HepG2 (cell line): ENCODE results near the gene ZNF853. TPM values are rescaled to one million over a fixed set of nuclear protein-coding genes. Genes with fewer than 3 reads are reported as not detected.
A peak's percentile ranks its signal among the peaks of the same experiment; 100 is the strongest.

Source experiments
- ARHGAP35 ChIP-seq: sonication (generic); formaldehyde crosslinking; IDR thresholded peaks from 2 replicates; pipeline ENCODE4 v1.9.0; 2022; ENCODE audit warnings: mild to moderate bottlenecking, inconsistent platforms, moderate library complexity, missing genetic modification reagents, borderline replicate concordance
- EEA1 ChIP-seq: sonication (generic); formaldehyde crosslinking; IDR thresholded peaks from 2 replicates; pipeline ENCODE4 v1.5.1; 2020; ENCODE audit warnings: mild to moderate bottlenecking, missing genetic modification reagents, borderline replicate concordance
- IKZF1 ChIP-seq: fragments of 450-650 bp; IDR thresholded peaks from 2 replicates; pipeline ENCODE4 v1.7.1; 2016
- ONECUT2 ChIP-seq: sonication (generic); formaldehyde crosslinking; IDR thresholded peaks from 2 replicates; pipeline ENCODE4 v1.4.0; 2020; ENCODE audit warnings: missing genetic modification reagents
- RFX1 ChIP-seq: fragments of 450-650 bp; IDR thresholded peaks from 2 replicates; pipeline ENCODE4 v1.6.1; 2017
- SOX6 ChIP-seq, 2 experiments: fragments of 450-650 bp in 1 of 2; sonication (generic) in 1 of 2; formaldehyde crosslinking in 1 of 2; IDR thresholded peaks; 2 replicates each; pipeline versions ENCODE4 v1.4.0 to v1.6.1; 2017 to 2020; ENCODE audit warnings: antibody characterized with exemption in 1 of 2, mild to moderate bottlenecking in 1 of 2, missing genetic modification reagents in 1 of 2
- ZNF558 ChIP-seq: sonication (generic); formaldehyde crosslinking; IDR thresholded peaks from 2 replicates; pipeline ENCODE4 v1.9.0; 2022; ENCODE audit warnings: mild to moderate bottlenecking, missing genetic modification reagents, borderline replicate concordance
- ZNF567 ChIP-seq: sonication (generic); formaldehyde crosslinking; IDR thresholded peaks from 2 replicates; pipeline ENCODE4 v1.8.1; 2023; ENCODE audit warnings: mild to moderate bottlenecking, missing genetic modification reagents, borderline replicate concordance
- ZNF615 ChIP-seq: sonication (generic); formaldehyde crosslinking; IDR thresholded peaks from 2 replicates; pipeline ENCODE4 v1.5.0; 2020; ENCODE audit warnings: mild to moderate bottlenecking, missing genetic modification reagents, borderline replicate concordance
- polyA plus RNA-seq, 8 experiments: library from polyadenylated mRNA; depleted of rRNA in 3 of 8; stranded (reverse) in 7 of 8; unstranded in 1 of 8; fragments of >200 nt; fragmentation: Illumina TruSeq in 4 of 8; extraction: Trizol in 4 of 8; gene quantifications; 2 replicates each; pipeline versions ENCODE4 v1.2.1 to v1.2.3, GENCODE V29; 2011 to 2016; ENCODE audit warnings: low read depth in 4 of 8, missing spikeins in 1 of 8, mixed read lengths in 1 of 8; ENCODE audit not compliant: insufficient read depth in 1 of 8
- total RNA-seq, 5 experiments: library from RNA; depleted of rRNA; stranded (reverse); fragments of >200 nt; fragmentation: Illumina TruSeq; extraction: Trizol; gene quantifications; 2 replicates each; pipeline ENCODE4 v1.2.3, GENCODE V29; 2016; ENCODE audit warnings: low read depth in 1 of 5
- TF ChIP-seq, protein P1 (sequence below): sonication (generic); formaldehyde crosslinking; IDR thresholded peaks from 2 replicates; pipeline ENCODE4 v1.5.0; 2020; ENCODE audit warnings: missing genetic modification reagents, mild to moderate bottlenecking, borderline replicate concordance
- TF ChIP-seq, protein P2 (sequence below): sonication (generic); formaldehyde crosslinking; conservative IDR thresholded peaks from 2 replicates; pipeline ENCODE4 v1.4.0; 2020; ENCODE audit warnings: missing genetic modification reagents
- TF ChIP-seq, protein P3 (sequence below): sonication (generic); formaldehyde crosslinking; IDR thresholded peaks from 2 replicates; pipeline ENCODE4 v1.5.1; 2020; ENCODE audit warnings: missing genetic modification reagents, mild to moderate bottlenecking, borderline replicate concordance
- TF ChIP-seq, protein P4 (sequence below): sonication (generic); formaldehyde crosslinking; conservative IDR thresholded peaks from 2 replicates; pipeline ENCODE4 v1.8.0; 2022; ENCODE audit warnings: mild to moderate bottlenecking, moderate library complexity, missing genetic modification reagents
- TF ChIP-seq, protein P5 (sequence below): sonication (generic); formaldehyde crosslinking; IDR thresholded peaks from 2 replicates; pipeline ENCODE4 v1.4.0; 2020; ENCODE audit warnings: mild to moderate bottlenecking, missing genetic modification reagents
- TF ChIP-seq, protein P6 (sequence below): sonication (generic); formaldehyde crosslinking; IDR thresholded peaks from 2 replicates; pipeline ENCODE4 v1.4.0; 2020; ENCODE audit warnings: mild to moderate bottlenecking, low read depth, missing genetic modification reagents

ZNF853 gene
- total and polyA plus RNA-seq, 2 of the 13 experiments (the other 11 are each of a cell fraction or from before 2014, with no cell fraction given): 2.1 to 6.2 TPM

DNA sequence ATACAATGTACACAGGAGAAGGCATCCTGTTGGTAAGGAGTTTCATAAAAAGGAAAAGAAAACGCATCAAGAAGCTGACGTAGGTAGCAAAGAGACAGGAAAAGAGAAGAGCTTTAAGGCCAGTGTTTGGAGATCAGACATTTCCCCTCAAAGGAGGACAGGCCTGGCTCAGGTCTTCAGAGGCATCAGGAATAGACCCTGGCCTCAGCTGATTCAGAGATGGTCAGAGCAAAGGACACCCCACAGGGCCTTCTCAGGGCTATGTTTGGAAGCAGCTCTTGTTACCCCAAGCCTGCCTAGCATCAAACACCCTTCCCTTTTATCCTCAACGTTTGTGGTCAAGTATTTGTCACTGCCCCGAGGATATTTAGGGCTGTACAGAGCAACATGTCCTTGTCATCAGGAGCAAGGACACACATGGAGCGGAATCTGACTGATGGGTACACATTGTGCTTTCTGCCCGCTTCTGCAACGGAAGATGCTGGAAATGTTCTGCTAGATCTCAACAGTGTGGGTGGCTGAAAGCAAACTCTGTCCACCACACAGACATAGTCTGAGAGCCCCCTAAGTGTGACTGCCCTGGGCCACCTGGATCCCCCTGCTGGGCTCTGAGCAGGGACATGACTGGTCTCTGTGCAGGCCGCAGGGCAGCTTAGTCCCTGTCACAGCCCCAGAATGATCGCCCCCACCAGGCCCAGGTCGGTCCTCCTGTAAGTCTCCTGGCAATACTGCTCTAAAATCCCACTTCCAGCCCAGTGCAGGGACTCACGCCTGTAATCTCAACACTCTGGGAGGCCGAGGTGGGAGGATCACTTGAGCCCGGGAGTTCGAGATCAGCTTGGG lies 39.2 kb upstream of the ZNF853 start (continued):
- TF ChIP-seq, protein P1, sequence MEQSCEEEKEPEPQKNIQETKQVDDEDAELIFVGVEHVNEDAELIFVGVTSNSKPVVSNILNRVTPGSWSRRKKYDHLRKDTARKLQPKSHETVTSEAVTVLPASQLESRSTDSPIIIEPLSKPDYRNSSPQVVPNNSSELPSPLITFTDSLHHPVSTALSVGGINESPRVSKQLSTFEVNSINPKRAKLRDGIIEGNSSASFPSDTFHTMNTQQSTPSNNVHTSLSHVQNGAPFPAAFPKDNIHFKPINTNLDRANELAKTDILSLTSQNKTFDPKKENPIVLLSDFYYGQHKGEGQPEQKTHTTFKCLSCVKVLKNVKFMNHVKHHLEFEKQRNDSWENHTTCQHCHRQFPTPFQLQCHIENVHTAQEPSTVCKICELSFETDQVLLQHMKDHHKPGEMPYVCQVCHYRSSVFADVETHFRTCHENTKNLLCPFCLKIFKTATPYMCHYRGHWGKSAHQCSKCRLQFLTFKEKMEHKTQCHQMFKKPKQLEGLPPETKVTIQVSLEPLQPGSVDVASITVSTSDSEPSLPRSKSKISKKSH: no peak
- TF ChIP-seq ONECUT2 (CRISPR knock-in tag) (no peak), RFX1 (no peak), SOX6 (IDR thresholded peaks at IDR 0.05) (no peak), SOX6 (CRISPR knock-in tag; IDR thresholded peaks at IDR 0.05) (0 out of 2 replicates have a peak, but pooled peaks have one; percentile 15), ZNF615 (CRISPR knock-in tag) (no peak), ARHGAP35 (CRISPR knock-in tag) (no peak), IKZF1 (no peak), ZNF558 (CRISPR knock-in tag) (no peak), EEA1 (CRISPR knock-in tag) (no peak), ZNF567 (no peak; the same call in 1 of the 2 replicates)
- TF ChIP-seq, protein P2, sequence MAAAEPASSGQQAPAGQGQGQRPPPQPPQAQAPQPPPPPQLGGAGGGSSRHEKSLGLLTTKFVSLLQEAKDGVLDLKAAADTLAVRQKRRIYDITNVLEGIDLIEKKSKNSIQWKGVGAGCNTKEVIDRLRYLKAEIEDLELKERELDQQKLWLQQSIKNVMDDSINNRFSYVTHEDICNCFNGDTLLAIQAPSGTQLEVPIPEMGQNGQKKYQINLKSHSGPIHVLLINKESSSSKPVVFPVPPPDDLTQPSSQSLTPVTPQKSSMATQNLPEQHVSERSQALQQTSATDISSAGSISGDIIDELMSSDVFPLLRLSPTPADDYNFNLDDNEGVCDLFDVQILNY (CRISPR knock-in tag): no peak
- TF ChIP-seq, protein P3, sequence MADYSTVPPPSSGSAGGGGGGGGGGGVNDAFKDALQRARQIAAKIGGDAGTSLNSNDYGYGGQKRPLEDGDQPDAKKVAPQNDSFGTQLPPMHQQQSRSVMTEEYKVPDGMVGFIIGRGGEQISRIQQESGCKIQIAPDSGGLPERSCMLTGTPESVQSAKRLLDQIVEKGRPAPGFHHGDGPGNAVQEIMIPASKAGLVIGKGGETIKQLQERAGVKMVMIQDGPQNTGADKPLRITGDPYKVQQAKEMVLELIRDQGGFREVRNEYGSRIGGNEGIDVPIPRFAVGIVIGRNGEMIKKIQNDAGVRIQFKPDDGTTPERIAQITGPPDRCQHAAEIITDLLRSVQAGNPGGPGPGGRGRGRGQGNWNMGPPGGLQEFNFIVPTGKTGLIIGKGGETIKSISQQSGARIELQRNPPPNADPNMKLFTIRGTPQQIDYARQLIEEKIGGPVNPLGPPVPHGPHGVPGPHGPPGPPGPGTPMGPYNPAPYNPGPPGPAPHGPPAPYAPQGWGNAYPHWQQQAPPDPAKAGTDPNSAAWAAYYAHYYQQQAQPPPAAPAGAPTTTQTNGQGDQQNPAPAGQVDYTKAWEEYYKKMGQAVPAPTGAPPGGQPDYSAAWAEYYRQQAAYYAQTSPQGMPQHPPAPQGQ (CRISPR knock-in tag): no peak
- TF ChIP-seq, protein P4, sequence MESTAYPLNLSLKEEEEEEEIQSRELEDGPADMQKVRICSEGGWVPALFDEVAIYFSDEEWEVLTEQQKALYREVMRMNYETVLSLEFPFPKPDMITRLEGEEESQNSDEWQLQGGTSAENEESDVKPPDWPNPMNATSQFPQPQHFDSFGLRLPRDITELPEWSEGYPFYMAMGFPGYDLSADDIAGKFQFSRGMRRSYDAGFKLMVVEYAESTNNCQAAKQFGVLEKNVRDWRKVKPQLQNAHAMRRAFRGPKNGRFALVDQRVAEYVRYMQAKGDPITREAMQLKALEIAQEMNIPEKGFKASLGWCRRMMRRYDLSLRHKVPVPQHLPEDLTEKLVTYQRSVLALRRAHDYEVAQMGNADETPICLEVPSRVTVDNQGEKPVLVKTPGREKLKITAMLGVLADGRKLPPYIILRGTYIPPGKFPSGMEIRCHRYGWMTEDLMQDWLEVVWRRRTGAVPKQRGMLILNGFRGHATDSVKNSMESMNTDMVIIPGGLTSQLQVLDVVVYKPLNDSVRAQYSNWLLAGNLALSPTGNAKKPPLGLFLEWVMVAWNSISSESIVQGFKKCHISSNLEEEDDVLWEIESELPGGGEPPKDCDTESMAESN (CRISPR knock-in tag): peak; percentile 58; the same call in 1 of the 2 replicates
- TF ChIP-seq, protein P5, sequence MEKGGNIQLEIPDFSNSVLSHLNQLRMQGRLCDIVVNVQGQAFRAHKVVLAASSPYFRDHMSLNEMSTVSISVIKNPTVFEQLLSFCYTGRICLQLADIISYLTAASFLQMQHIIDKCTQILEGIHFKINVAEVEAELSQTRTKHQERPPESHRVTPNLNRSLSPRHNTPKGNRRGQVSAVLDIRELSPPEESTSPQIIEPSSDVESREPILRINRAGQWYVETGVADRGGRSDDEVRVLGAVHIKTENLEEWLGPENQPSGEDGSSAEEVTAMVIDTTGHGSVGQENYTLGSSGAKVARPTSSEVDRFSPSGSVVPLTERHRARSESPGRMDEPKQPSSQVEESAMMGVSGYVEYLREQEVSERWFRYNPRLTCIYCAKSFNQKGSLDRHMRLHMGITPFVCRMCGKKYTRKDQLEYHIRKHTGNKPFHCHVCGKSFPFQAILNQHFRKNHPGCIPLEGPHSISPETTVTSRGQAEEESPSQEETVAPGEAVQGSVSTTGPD: no peak
- TF ChIP-seq, protein P6, sequence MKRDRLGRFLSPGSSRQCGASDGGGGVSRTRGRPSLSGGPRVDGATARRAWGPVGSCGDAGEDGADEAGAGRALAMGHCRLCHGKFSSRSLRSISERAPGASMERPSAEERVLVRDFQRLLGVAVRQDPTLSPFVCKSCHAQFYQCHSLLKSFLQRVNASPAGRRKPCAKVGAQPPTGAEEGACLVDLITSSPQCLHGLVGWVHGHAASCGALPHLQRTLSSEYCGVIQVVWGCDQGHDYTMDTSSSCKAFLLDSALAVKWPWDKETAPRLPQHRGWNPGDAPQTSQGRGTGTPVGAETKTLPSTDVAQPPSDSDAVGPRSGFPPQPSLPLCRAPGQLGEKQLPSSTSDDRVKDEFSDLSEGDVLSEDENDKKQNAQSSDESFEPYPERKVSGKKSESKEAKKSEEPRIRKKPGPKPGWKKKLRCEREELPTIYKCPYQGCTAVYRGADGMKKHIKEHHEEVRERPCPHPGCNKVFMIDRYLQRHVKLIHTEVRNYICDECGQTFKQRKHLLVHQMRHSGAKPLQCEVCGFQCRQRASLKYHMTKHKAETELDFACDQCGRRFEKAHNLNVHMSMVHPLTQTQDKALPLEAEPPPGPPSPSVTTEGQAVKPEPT (CRISPR knock-in tag): no peak
